Measurements from ENCODE around the gene WNT8A. TPM values are rescaled to one million over a fixed set of nuclear protein-coding genes. Genes with fewer than 3 reads are reported as not detected.

The WNT8A gene
- total RNA-seq, 1 experiment from 2014 or later, result not detected

GRCh38 chr5:138107213-138107612 is 23.4 kb downstream of the WNT8A start:
- Histone ChIP-seq H3K4me3 (ENCODE audit: low read depth in 2 of 2, low read length in 2 of 2) (no peak overlapping the region), H3K4me1 (ENCODE audit: control insufficient read depth, insufficient read depth, low read length) (peaks cover 3% of the 10 kb centered on the region; the same call in 1 of the 2 replicates), H3K27ac (ENCODE audit: low read length) (no peak overlapping the region), H3K27me3 (ENCODE audit: control insufficient read depth, insufficient read depth, low read length) (no peaks in the 10 kb centered on the region), H3K9me3 (ENCODE audit: control insufficient read depth, insufficient read depth, low read depth, low read length) (no peaks in the 10 kb centered on the region), H3K36me3 (ENCODE audit: control insufficient read depth, insufficient read depth, low read length) (no peaks in the 10 kb centered on the region)
- DNase-seq (ENCODE audit: low read depth, low spot score) (no peak), ATAC-seq (no peak)
- BruUV-seq (replicated peaks), result no TSS peak
- ChIA-PET POLR2A (interaction anchor here (0.7 kb wide), 1 partner anchor 20 kb away, joined by 3 read pairs; no protein-coding TSS in a partner anchor), CTCF (no interaction called here)
- TF ChIP-seq REST (IDR thresholded peaks at IDR 0.05; ENCODE audit: insufficient read depth in 1 of 2, low read depth in 2 of 2, low read length in 1 of 2) (no peak), TCF7L2 (IDR thresholded peaks at IDR 0.05; ENCODE audit: low read depth, low read length) (no peak), POLR2AphosphoS5 (IDR thresholded peaks at IDR 0.05; ENCODE audit: low read depth, low read length) (no peak), SIN3A (IDR thresholded peaks at IDR 0.05; ENCODE audit: borderline replicate concordance, insufficient read depth, low read depth, low read length) (no peak), CTCF (IDR thresholded peaks at IDR 0.05) (no peak)
- intact Hi-C loops (cut with micrococcal nuclease; ENCODE audit: unreplicated experiment), result no loop called here
- in situ Hi-C loops (cut with HindIII; ENCODE audit: low pct_unique_long_range_greater_than_20kb, low sequenced_read_pairs), result no loop called here

GRCh38 chr5:138109463-138110265 is 25.8 kb downstream of the WNT8A start:
- no peaks in the 10 kb centered on the region for H3K36me3 ChIP-seq (ENCODE audit: control insufficient read depth, insufficient read depth, low read length)
- ChIA-PET POLR2A (no interaction called here), CTCF (no interaction called here)
- H3K27me3 ChIP-seq (ENCODE audit: control insufficient read depth, insufficient read depth, low read length), result no peaks in the 10 kb centered on the region
- BruUV-seq (replicated peaks), result no TSS peak
- in situ Hi-C loops (cut with HindIII; ENCODE audit: low pct_unique_long_range_greater_than_20kb, low sequenced_read_pairs), result no loop called here
- TF ChIP-seq SIN3A (IDR thresholded peaks at IDR 0.05; ENCODE audit: borderline replicate concordance, insufficient read depth, low read depth, low read length) (no peak), CTCF (IDR thresholded peaks at IDR 0.05) (no peak)
- DNase-seq (ENCODE audit: low read depth, low spot score) (no peak), ATAC-seq (0 out of 2 replicates have a peak, but pooled peaks have one; percentile 56)
- intact Hi-C loops (cut with micrococcal nuclease; ENCODE audit: unreplicated experiment), result no loop called here
- H3K4me1 ChIP-seq (ENCODE audit: control insufficient read depth, insufficient read depth, low read length), result peaks cover 3% of the 10 kb centered on the region; the same call in 1 of the 2 replicates
- no peak overlapping the region for H3K27ac ChIP-seq (ENCODE audit: low read length)
- no peaks in the 10 kb centered on the region for H3K9me3 ChIP-seq (ENCODE audit: control insufficient read depth, insufficient read depth, low read depth, low read length)
- no peak overlapping the region for H3K4me3 ChIP-seq (ENCODE audit: low read depth in 2 of 2, low read length in 2 of 2)
